ENCODE measurements around the gene LEAP2.

DNA sequence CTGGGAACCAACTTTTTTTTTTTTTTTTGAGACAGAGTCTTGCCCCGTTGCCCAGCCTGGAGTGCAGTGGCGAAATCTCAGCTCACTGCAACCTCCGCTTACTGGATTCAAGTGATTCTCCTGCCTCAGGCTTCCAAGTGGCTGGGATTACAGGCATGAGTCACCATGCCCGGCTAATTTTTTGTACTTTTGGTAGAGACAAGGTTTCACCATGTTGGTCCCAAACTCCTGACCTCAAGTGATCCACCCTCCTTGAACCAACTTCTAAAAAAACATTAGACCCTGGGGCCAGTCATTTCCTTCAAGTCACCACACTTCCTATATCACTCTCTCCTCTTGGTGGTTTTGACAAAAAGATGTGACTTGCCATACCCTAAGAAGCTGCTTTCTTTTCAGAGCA lies 32.2 kb upstream of the LEAP2 start:
- TF ChIP-seq EZH2 (IDR thresholded peaks at IDR 0.05; ENCODE audit: borderline replicate concordance, low read length), result no peak
- TF ChIP-seq, protein P1, sequence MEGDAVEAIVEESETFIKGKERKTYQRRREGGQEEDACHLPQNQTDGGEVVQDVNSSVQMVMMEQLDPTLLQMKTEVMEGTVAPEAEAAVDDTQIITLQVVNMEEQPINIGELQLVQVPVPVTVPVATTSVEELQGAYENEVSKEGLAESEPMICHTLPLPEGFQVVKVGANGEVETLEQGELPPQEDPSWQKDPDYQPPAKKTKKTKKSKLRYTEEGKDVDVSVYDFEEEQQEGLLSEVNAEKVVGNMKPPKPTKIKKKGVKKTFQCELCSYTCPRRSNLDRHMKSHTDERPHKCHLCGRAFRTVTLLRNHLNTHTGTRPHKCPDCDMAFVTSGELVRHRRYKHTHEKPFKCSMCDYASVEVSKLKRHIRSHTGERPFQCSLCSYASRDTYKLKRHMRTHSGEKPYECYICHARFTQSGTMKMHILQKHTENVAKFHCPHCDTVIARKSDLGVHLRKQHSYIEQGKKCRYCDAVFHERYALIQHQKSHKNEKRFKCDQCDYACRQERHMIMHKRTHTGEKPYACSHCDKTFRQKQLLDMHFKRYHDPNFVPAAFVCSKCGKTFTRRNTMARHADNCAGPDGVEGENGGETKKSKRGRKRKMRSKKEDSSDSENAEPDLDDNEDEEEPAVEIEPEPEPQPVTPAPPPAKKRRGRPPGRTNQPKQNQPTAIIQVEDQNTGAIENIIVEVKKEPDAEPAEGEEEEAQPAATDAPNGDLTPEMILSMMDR (conservative IDR thresholded peaks at IDR 0.05 in 1 of 2, IDR thresholded peaks at IDR 0.05 in 1 of 2; ENCODE audit: extremely low read depth in 1 of 2, insufficient read depth in 1 of 2, low read depth in 1 of 2, low read length in 2 of 2), result no peak

Data from mammary epithelial cell (primary cell).